ENCODE results near the gene PRPF19.

DNA sequence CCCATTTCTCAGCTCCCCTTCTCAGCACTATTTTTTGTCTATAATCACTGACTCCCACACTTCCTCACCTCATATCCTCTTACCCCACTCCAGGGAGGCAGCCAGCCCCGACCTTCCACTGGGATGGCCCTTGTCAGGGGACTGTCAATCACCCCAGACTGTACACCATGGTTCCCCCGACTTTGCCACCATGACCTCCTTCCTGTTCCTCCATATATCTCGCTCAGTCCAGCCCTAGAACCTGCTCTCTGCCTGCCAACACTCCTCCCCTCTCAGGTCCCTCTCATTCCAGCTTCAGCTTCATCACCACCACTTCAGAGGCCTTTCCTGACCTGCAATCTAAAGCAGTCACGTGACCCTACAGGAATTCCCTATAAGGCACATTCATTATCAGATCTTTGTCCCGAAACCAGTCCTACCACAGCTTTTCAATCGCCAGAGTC, 16.5 kb downstream of the PRPF19 start:
- TF ChIP-seq, protein P1, sequence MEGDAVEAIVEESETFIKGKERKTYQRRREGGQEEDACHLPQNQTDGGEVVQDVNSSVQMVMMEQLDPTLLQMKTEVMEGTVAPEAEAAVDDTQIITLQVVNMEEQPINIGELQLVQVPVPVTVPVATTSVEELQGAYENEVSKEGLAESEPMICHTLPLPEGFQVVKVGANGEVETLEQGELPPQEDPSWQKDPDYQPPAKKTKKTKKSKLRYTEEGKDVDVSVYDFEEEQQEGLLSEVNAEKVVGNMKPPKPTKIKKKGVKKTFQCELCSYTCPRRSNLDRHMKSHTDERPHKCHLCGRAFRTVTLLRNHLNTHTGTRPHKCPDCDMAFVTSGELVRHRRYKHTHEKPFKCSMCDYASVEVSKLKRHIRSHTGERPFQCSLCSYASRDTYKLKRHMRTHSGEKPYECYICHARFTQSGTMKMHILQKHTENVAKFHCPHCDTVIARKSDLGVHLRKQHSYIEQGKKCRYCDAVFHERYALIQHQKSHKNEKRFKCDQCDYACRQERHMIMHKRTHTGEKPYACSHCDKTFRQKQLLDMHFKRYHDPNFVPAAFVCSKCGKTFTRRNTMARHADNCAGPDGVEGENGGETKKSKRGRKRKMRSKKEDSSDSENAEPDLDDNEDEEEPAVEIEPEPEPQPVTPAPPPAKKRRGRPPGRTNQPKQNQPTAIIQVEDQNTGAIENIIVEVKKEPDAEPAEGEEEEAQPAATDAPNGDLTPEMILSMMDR (IDR thresholded peaks at IDR 0.05) = no peak
- TF ChIP-seq POLR2AphosphoS5 (IDR thresholded peaks at IDR 0.05) (no peak), EP300 (IDR thresholded peaks at IDR 0.05) (no peak)

Data from esophagus muscularis mucosa (tissue), 4 donors.